Stimulated activated naive B cell treated with anti-CD40 and anti-IgM and Interleukin-4, amounts not matched to agents 10 μg/mL and 1 μg/mL and 100 μg/mL, for 72 hours (primary cell): ENCODE measurements around the gene SCLT1.

Experiments
- ATAC-seq, 2 donors: fragments of 150-1000 bp; cut with Tn5 transposase; replicated peaks; 2 replicates each; pipeline ENCODE4 v1.10.0; 2021; ENCODE audit warnings: moderate library complexity in 1 of 2
- DNase-seq: peaks from one replicate; pipeline ENCODE4 v3.0.0; 2021
- H3K27ac Mint-ChIP-seq: one replicate; pipeline ENCODE4 v1.8.0; 2022; ENCODE audit warnings: mild to moderate bottlenecking, mixed read lengths
- H3K27me3 Mint-ChIP-seq, 2 donors: one replicate each; pipeline ENCODE4 v1.8.0; 2022; ENCODE audit warnings: mixed read lengths in 2 of 2
- H3K36me3 Mint-ChIP-seq, 2 donors: one replicate each; pipeline ENCODE4 v1.8.0; 2022; ENCODE audit warnings: mixed read lengths in 2 of 2, mild to moderate bottlenecking in 1 of 2
- H3K4me1 Mint-ChIP-seq, 2 donors: one replicate each; pipeline ENCODE4 v1.8.0; 2022; ENCODE audit warnings: mixed read lengths in 2 of 2, mild to moderate bottlenecking in 1 of 2
- H3K4me3 Mint-ChIP-seq, 2 donors: one replicate each; pipeline ENCODE4 v1.8.0; 2022; ENCODE audit warnings: mild to moderate bottlenecking in 2 of 2, mixed read lengths in 2 of 2, moderate library complexity in 1 of 2
- H3K9me3 Mint-ChIP-seq, 2 donors: one replicate each; pipeline ENCODE4 v1.8.0; 2022; ENCODE audit warnings: mixed read lengths in 2 of 2, mild to moderate bottlenecking in 1 of 2

SCLT1 gene

DNA sequence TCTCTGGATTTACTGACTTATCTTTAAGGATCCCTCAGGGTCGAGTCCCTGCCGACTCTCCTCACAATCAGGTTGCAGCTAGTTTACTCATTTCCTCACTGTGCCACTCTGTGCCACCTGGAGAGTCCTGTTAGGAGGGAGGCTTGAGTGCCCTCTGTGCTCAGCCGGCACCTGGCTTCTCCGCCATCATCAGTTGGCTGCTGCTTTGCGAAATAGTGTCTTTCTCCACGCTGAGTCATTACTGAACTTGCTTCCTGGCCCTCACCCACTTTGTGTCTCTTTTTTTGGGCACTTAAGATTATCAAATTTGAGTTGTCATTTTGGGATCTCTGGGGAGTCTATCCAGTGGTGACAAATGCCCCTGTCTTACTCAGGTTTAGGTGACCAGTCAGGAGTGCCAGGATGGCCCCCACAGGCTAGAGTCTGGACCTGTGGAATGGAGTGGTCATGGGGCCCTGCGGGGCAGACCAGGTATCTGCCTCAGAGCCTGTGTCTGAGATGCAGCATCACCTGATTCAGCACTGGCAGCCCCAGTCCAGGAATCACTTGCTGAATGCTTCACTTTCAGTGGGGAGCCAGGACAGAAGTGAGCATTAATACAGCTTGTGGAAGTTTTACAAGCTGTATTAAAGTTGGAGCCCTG, 246.1 kb downstream of the SCLT1 start:
- no peak overlapping the region for H3K4me3 Mint-ChIP-seq
- ATAC-seq = no peak
- H3K36me3 Mint-ChIP-seq = peaks cover 52 to 69% of the 10 kb centered on the region in 2 donors
- H3K27me3 Mint-ChIP-seq = no peaks in the 10 kb centered on the region
- peaks cover 0 to 4% of the 10 kb centered on the region in 2 donors for H3K4me1 Mint-ChIP-seq
- no peak for DNase-seq
- no peaks in the 10 kb centered on the region for H3K9me3 Mint-ChIP-seq
- peak overlapping the region; percentile 65 for H3K27ac Mint-ChIP-seq

DNA sequence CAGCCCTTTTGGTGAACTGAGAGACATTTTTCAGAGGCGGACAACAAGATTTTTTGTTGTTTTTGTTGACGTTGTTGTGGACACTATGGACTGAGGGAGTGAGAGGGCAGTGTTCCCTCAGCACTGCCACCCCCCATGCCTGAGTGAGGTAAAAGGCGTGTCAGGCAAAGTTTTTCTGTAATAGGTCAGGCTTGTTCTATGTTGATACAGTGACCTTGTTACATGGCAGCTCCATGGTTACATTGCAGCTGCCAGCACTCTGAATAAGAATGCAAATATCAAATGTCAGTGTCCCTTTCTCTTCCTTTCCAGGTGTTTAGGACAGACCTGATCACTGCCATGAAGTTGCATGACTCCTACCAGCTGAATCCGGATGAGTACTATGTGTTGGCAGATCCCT, 247.3 kb downstream of the SCLT1 start:
- Mint-ChIP-seq H3K9me3 (no peaks in the 10 kb centered on the region), H3K36me3 (peaks cover 54 to 70% of the 10 kb centered on the region in 2 donors), H3K4me1 (peaks cover 8 to 9% of the 10 kb centered on the region in 2 donors), H3K27me3 (no peaks in the 10 kb centered on the region), H3K27ac (no peak overlapping the region), H3K4me3 (no peak overlapping the region)
- ATAC-seq = no peak
- no peak for DNase-seq

DNA sequence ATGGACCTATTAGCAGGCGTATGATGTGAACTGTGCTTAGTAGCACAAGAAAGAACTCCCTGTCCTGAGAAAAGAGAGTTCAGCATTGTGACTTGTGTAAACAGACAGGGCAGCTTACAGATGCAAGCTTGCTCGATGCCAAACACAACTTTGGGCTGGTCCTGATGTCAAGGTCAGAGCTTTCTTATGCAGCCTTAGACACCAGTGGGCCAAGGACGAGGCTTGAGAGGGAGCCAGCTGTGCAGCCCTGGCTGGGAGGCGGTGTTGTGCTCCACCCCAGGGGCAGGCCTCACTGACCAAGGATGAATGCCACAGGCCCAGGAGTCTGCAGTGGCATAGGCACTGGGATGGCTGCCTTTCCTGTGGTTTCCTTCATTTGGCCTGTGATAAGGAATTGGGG, 248.4 kb downstream of the SCLT1 start:
- Mint-ChIP-seq H3K27me3 (no peaks in the 10 kb centered on the region), H3K27ac (no peak overlapping the region), H3K4me3 (no peak overlapping the region), H3K9me3 (no peaks in the 10 kb centered on the region), H3K4me1 (peaks cover 14 to 15% of the 10 kb centered on the region in 2 donors), H3K36me3 (peaks cover 52 to 72% of the 10 kb centered on the region in 2 donors)
- DNase-seq (no peak), ATAC-seq (no peak)

DNA sequence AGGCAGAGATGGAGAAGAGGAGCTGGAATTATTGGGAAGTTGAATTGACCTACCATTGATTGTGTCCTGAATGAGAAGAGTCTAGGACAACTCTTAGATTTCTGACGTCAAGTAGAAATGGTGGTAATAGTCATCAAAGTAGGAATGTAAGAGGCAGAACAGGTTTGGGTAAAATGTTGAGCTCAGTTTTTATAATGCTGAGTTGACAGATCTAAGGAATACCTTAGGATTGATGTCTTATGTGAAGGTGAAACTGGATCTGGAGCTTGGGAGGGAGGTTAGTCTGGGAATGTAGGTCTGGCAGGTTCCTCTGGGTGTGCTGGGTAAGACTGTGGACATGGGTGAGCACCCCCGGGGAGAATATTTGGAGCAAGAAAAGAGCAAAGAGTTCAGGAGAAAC, 251.9 kb downstream of the SCLT1 start:
- peak overlapping the region; percentile 57 for H3K27ac Mint-ChIP-seq
- no peak for DNase-seq
- peaks cover 30 to 53% of the 10 kb centered on the region in 2 donors for H3K36me3 Mint-ChIP-seq
- no peaks in the 10 kb centered on the region for H3K9me3 Mint-ChIP-seq
- H3K4me1 Mint-ChIP-seq = peaks cover 20 to 21% of the 10 kb centered on the region in 2 donors
- no peak overlapping the region for H3K4me3 Mint-ChIP-seq
- no peaks in the 10 kb centered on the region for H3K27me3 Mint-ChIP-seq
- ATAC-seq = no peak

DNA sequence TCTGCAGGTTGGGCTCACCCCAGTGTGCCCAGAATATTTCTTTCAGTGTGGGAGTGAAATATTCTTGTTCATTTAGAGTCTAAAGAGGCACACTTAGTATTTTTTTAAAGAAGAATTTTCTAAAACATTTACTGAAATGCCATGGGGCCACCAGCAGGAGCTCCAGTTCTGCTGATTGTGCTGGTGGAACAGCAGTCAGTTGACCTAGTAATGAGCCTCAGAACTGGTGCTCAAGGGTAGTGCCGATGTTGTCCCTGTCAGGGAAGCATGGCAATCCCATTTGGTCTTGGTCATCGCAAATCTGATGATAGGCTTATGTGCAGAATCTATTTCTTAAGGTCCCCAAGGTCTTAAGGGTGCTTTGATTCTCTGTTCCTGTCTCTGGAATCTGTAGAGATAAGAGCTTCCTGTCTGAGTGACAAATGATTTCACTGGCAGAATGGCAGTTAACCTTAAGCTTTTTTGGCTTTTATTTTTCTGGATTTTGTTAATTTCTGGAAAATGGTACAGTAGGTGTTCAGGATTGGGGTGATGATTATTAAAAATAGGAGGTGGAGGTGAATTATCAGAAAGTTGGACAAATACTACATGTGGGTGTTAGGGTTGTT, 252.5 kb downstream of the SCLT1 start:
- peaks cover 25 to 50% of the 10 kb centered on the region in 2 donors for H3K36me3 Mint-ChIP-seq
- no peak overlapping the region for H3K4me3 Mint-ChIP-seq
- H3K4me1 Mint-ChIP-seq = peaks cover 20 to 21% of the 10 kb centered on the region in 2 donors
- no peak for DNase-seq
- H3K9me3 Mint-ChIP-seq = no peaks in the 10 kb centered on the region
- H3K27ac Mint-ChIP-seq = peak overlapping the region; percentile 21
- ATAC-seq = no peak
- no peaks in the 10 kb centered on the region for H3K27me3 Mint-ChIP-seq

DNA sequence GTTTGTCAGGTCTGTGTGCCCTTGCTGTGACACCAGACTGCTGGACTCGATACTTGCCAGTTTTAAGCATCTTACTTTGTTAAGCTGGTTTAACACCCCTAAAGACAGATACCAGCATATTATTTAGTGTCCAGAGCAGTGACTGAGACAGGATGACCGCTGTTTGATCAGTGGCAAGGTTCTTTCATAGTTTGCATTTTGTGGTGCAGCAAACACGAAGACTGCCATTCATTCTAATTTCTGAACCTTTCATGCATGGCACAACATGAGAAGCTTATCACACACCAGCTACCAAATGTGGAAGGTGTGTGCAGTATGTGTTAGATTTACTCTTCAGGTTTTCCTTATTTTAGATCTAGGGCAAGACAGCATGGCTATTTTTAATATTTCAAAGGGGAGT, 255.7 kb downstream of the SCLT1 start:
- H3K9me3 Mint-ChIP-seq = no peaks in the 10 kb centered on the region
- H3K36me3 Mint-ChIP-seq = peaks cover 14 to 39% of the 10 kb centered on the region in 2 donors
- no peaks in the 10 kb centered on the region for H3K27me3 Mint-ChIP-seq
- ATAC-seq (no peak), DNase-seq (no peak)
- no peak overlapping the region for H3K4me3 Mint-ChIP-seq
- H3K4me1 Mint-ChIP-seq = peaks cover 23 to 27% of the 10 kb centered on the region in 2 donors
- H3K27ac Mint-ChIP-seq = peak overlapping the region; percentile 1

DNA sequence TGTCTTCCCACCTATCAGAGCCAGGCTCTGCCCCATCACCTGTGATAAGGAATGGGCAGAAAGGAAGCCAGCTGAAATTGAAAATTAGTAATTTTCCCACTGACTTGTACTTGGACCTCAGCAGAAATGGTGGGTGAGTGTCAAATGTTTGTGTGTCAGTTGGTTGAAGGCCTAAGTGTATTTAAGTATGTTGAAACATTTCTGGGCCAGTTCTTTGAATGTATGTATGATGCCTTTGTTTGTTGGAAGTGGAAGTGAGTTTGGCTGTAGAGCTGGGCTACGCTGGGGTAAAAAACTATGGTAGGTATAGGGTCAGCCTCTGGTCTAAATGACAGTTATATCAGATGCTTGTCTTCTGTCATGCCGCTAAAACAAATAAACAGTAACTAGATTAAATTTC, 256.1 kb downstream of the SCLT1 start:
- H3K36me3 Mint-ChIP-seq = peaks cover 16 to 39% of the 10 kb centered on the region in 2 donors
- no peak overlapping the region for H3K4me3 Mint-ChIP-seq
- no peak for DNase-seq
- H3K27me3 Mint-ChIP-seq = no peaks in the 10 kb centered on the region
- peaks cover 28 to 30% of the 10 kb centered on the region in 2 donors for H3K4me1 Mint-ChIP-seq
- no peak for ATAC-seq
- H3K9me3 Mint-ChIP-seq = no peaks in the 10 kb centered on the region
- peak overlapping the region; percentile 69 for H3K27ac Mint-ChIP-seq

DNA sequence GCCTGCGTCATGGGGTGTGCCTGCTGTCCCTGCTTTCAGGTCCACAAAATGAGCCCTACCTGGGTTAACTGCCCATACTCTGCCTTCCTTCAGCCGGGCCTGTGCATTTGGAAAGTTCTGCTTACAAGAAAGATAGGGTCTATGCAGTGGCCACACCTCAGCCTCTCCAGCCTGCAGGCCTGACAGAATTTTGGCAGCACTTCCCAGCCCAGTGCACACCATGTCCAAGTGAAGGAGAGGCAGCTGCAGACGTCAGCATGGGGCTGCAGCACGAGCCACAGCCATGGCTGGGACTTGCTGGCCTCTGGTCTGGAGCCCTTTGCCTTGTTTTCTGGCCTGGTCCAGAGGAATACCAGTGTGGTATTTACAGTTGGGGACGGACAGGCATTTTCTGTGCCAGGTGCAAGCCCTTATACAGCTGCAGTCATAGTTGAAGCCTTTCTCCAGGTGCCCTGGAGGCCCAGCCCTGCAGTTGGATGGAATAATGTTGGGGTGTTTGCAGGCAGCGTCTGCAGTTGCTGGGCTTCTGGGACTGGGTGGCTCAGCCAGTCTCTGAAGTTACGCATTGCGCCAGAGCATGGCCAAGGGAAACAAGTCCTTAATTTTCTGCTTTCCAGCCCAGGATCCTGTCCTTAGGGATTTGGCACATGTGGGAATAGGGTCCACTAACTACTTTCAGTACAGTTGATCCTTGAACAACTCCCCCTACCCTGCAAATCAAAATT, 257.7 kb downstream of the SCLT1 start:
- Mint-ChIP-seq H3K36me3 (peaks cover 10 to 33% of the 10 kb centered on the region in 2 donors), H3K27me3 (no peaks in the 10 kb centered on the region), H3K9me3 (no peaks in the 10 kb centered on the region), H3K4me3 (no peak overlapping the region), H3K4me1 (peaks cover 30 to 31% of the 10 kb centered on the region in 2 donors), H3K27ac (no peak overlapping the region)
- DNase-seq (no peak), ATAC-seq (no peak)
